Osteoblast (primary cell): ENCODE measurements around the gene GAREM1. TPM values are rescaled to one million over a fixed set of nuclear protein-coding genes. Genes with fewer than 3 reads are reported as not detected.

Experiments
- DNase-seq: peaks from one replicate; pipeline ENCODE4 v3.0.0; 2011; ENCODE audit warnings: low spot score, mixed read lengths; ENCODE audit not compliant: insufficient read length; ENCODE audit errors: missing footprints
- H2AFZ ChIP-seq: 2 replicates; pipeline ENCODE4 v1.6.0; 2011; ENCODE audit warnings: mild to moderate bottlenecking, low read length
- H3K27ac ChIP-seq: 2 replicates; pipeline ENCODE4 v1.5.1; 2011; ENCODE audit warnings: mild to moderate bottlenecking, low read depth, low read length, moderate library complexity
- H3K27me3 ChIP-seq: 2 replicates; pipeline ENCODE4 v1.6.0; 2012; ENCODE audit warnings: mild to moderate bottlenecking, control low read depth, inconsistent platforms, low read length, moderate library complexity; ENCODE audit not compliant: insufficient read depth
- H3K36me3 ChIP-seq: 2 replicates; pipeline ENCODE4 v1.5.1; 2011; ENCODE audit warnings: mild to moderate bottlenecking, low read length, control low read depth, moderate library complexity; ENCODE audit not compliant: insufficient read depth
- H3K4me1 ChIP-seq: 2 replicates; pipeline ENCODE4 v1.5.1; 2011; ENCODE audit warnings: mild to moderate bottlenecking, low read length, control low read depth, moderate library complexity; ENCODE audit not compliant: insufficient read depth
- H3K4me2 ChIP-seq: 2 replicates; pipeline ENCODE4 v1.6.0; 2011; ENCODE audit warnings: mild to moderate bottlenecking, low read length; ENCODE audit not compliant: insufficient read depth
- H3K4me3 ChIP-seq: fragments of 200-600 bp; sonication (generic); 3 replicates; pipeline ENCODE4 v1.5.1; 2012; ENCODE audit warnings: mild to moderate bottlenecking, low read length, inconsistent platforms; ENCODE audit not compliant: insufficient read depth
- H3K79me2 ChIP-seq: 2 replicates; pipeline ENCODE4 v1.6.0; 2012; ENCODE audit warnings: mild to moderate bottlenecking, low read length, control low read depth, inconsistent platforms; ENCODE audit not compliant: insufficient read depth
- H3K9me3 ChIP-seq: 2 replicates; pipeline ENCODE4 v1.5.1; 2011; ENCODE audit warnings: low read depth, low read length, control low read depth
- H4K20me1 ChIP-seq: 2 replicates; pipeline ENCODE4 v1.6.0; 2012; ENCODE audit warnings: mild to moderate bottlenecking, low read length, control low read depth; ENCODE audit not compliant: insufficient read depth
- CTCF ChIP-seq: IDR thresholded peaks from 2 replicates; pipeline ENCODE4 v1.5.1; 2011; ENCODE audit warnings: mild to moderate bottlenecking, low read depth, low read length, moderate library complexity; ENCODE audit errors: extremely low read depth
- total RNA-seq: library from RNA; depleted of rRNA; stranded (reverse); fragments of >200 nt; gene quantifications from 2 replicates; pipeline ENCODE4 v1.2.3, GENCODE V29; 2012

The GAREM1 gene
- total RNA-seq, 1 donor, result 3.6 TPM

- Histone ChIP-seq H3K4me1 (peaks cover 16% of the 10 kb centered on the region), H3K36me3 (no peaks in the 10 kb centered on the region), H3K4me3 (no peak overlapping the region), H3K4me2 (peak overlapping the region; percentile 18), H2AFZ (peak overlapping the region; percentile 30), H3K9me3 (no peaks in the 10 kb centered on the region), H3K27ac (peak overlapping the region; percentile 64), H4K20me1 (no peaks in the 10 kb centered on the region), H3K27me3 (no peaks in the 10 kb centered on the region), H3K79me2 (no peaks in the 10 kb centered on the region)
- TF ChIP-seq CTCF, result no peak
- peak; percentile 49 for DNase-seq
Measured at GRCh38 chr18:32317651-32318050, 153.0 kb downstream of the GAREM1 start.

- no peaks in the 10 kb centered on the region for H3K27me3 ChIP-seq
- H3K79me2 ChIP-seq, result no peaks in the 10 kb centered on the region
- TF ChIP-seq CTCF, result no peak
- no peak overlapping the region for H3K4me3 ChIP-seq
- H3K4me2 ChIP-seq, result no peak overlapping the region
- H4K20me1 ChIP-seq, result no peaks in the 10 kb centered on the region
- no peaks in the 10 kb centered on the region for H3K9me3 ChIP-seq
- H2AFZ ChIP-seq, result no peak overlapping the region
- DNase-seq, result peak; percentile 26
- peak overlapping the region; percentile 5 for H3K27ac ChIP-seq
- H3K4me1 ChIP-seq, result peaks cover 16% of the 10 kb centered on the region
- H3K36me3 ChIP-seq, result no peaks in the 10 kb centered on the region
Measured at GRCh38 chr18:32315881-32316280, 154.8 kb downstream of the GAREM1 start.

- H3K27me3 ChIP-seq, result no peaks in the 10 kb centered on the region
- H3K4me3 ChIP-seq, result no peak overlapping the region
- H2AFZ ChIP-seq, result no peak overlapping the region
- no peak for TF ChIP-seq CTCF
- H3K4me2 ChIP-seq, result no peak overlapping the region
- H4K20me1 ChIP-seq, result no peaks in the 10 kb centered on the region
- H3K9me3 ChIP-seq, result no peaks in the 10 kb centered on the region
- H3K27ac ChIP-seq, result no peak overlapping the region
- H3K79me2 ChIP-seq, result no peaks in the 10 kb centered on the region
- H3K4me1 ChIP-seq, result peaks cover 6% of the 10 kb centered on the region
- no peaks in the 10 kb centered on the region for H3K36me3 ChIP-seq
- DNase-seq, result no peak
Measured at GRCh38 chr18:32310774-32311173, 159.9 kb downstream of the GAREM1 start.

GRCh38 chr18:32310101-32310500, 160.6 kb downstream of the GAREM1 start:
- no peaks in the 10 kb centered on the region for H3K9me3 ChIP-seq
- H3K27me3 ChIP-seq, result no peaks in the 10 kb centered on the region
- DNase-seq, result no peak
- H3K36me3 ChIP-seq, result no peaks in the 10 kb centered on the region
- no peak overlapping the region for H3K27ac ChIP-seq
- H3K4me1 ChIP-seq, result peaks cover 6% of the 10 kb centered on the region
- H3K4me2 ChIP-seq, result no peak overlapping the region
- no peaks in the 10 kb centered on the region for H4K20me1 ChIP-seq
- no peak overlapping the region for H3K4me3 ChIP-seq
- TF ChIP-seq CTCF, result no peak
- H3K79me2 ChIP-seq, result no peaks in the 10 kb centered on the region
- H2AFZ ChIP-seq, result no peak overlapping the region
